ENCODE data around the gene CCT7. TPM values are rescaled to one million over a fixed set of nuclear protein-coding genes. Genes with fewer than 3 reads are reported as not detected.

The CCT7 gene
- total and polyA plus RNA-seq, 10 donors: 112 to 184 (median 150) TPM

DNA sequence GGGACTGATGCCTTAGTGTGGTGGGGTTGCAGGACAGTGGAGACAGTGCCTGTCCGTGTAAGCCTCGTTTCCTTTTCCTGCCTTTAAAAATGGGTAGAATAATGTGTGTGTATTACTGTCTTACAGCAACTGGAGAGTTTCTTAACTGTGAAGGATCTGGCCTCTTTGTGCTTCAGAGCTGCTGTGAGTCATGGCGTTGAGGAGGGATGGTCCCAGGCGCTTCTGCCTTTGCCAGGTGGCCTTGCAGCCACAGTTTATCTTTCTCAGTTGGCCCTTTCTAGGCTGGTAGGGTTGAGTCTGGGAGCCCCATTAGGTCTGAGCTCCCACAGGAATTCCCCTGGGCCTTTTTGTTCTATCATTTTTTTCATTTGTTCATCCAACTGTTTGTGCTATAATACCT lies 10.3 kb upstream of the CCT7 start:
- no peak overlapping the region for H3K27ac ChIP-seq
- peaks cover 0 to 17% (median 6%) of the 10 kb centered on the region in 6 donors for H3K4me1 ChIP-seq
- DNase-seq: no peak
- H3K27me3 ChIP-seq (replicated peaks in 1 of 7): no peaks in the 10 kb centered on the region
- no peak for TF ChIP-seq POLR2A (IDR thresholded peaks at IDR 0.05)
- no peaks in the 10 kb centered on the region for H3K9me3 ChIP-seq
- H3K36me3 ChIP-seq: peaks cover 0 to 100% (median 73%) of the 10 kb centered on the region in 6 donors
- 79 to 91% (median 86%) methylated on average over 4 of the region's 4 CpGs for WGBS, 5 donors
- no peak overlapping the region for H3K4me3 ChIP-seq
- intact Hi-C loops (cut with DNase I; ENCODE audit: low total_unique reads): no loop called here

DNA sequence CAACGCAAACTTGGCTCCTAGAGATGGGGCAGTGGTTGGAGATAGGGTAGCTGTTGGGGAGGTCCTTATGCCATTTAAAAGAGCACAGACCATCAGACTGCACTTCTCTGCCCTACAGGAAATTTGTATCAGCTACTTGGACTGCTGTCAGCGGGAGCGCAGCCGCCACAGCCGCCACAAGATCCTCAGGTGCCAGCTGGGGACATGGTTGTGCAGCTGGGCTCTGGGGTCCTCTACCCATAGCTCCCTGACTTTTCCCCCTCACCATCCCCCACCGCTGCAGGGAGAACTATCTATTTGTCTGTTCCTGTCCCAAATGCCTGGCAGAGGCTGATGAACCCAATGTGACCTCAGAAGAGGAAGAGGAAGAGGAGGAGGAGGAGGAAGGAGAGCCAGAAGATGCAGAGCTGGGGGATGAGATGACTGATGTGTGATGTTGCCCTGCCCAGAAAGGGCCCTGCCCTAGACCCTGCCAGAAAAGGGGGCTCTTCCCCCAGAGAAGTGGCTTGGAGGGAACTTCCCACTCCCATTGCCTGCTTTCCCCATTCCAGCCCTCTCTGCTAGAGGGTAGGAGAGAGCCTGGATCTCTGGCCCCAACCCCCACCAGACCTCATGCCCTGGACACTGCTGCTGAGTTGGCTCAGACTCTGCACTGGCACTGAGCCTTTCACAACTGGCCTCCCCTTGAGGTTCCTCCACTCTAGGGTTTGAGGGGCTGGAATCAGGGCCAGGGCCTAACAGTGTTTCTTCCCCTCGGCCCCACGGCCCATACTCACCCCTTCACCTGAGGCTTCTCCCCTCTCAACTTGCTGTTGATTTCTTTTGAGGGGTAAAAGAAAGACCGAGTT lies 8.4 kb upstream of the CCT7 start:
- H3K36me3 ChIP-seq: peaks cover 0 to 95% (median 62%) of the 10 kb centered on the region in 6 donors
- TF ChIP-seq POLR2A (IDR thresholded peaks at IDR 0.05) (no peak), POLR2AphosphoS5 (IDR thresholded peaks at IDR 0.05) (peak in 1 of 3 donors; percentile 8)
- H3K4me3 ChIP-seq: no peak overlapping the region
- H3K4me1 ChIP-seq: peaks cover 0 to 17% (median 6%) of the 10 kb centered on the region in 6 donors
- WGBS, 5 donors: 51 to 62% (median 54%) methylated on average over 9 of the region's 9 CpGs
- H3K9me3 ChIP-seq: no peaks in the 10 kb centered on the region
- H3K27ac ChIP-seq: peak overlapping the region in 5 of 8 donors; percentile 11 to 70 (median 52)
- H3K27me3 ChIP-seq (replicated peaks in 1 of 7): no peaks in the 10 kb centered on the region
- intact Hi-C loops (cut with DNase I; ENCODE audit: low total_unique reads): no loop called here
- no peak for DNase-seq

DNA sequence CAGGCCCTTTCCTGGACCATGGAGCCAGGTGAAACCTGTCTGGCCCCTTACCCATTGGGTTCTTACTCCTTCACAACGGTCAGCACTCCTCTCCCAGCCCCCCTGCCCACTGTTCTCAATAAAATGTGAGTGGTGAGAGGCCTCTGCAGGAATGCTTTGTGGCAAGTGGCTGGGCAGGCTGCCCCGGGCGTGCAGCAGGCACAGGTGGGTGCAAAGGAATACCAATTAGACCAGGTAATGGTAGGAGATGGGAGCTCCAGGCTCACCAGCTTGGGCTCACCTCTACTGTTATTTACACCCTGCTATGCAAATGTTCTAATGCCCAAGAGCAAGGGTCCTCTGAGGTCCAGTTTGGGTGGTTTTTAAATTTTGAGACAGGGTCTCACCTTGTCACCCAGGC lies 7.0 kb upstream of the CCT7 start:
- 84 to 96% (median 94%) methylated on average over 3 of the region's 3 CpGs for WGBS, 5 donors
- Histone ChIP-seq H3K4me1 (peaks cover 0 to 18% (median 6%) of the 10 kb centered on the region in 6 donors), H3K27ac (peak overlapping the region in 3 of 8 donors; percentile 52 to 70 (median 61)), H3K9me3 (no peaks in the 10 kb centered on the region), H3K36me3 (peaks cover 0 to 82% (median 49%) of the 10 kb centered on the region in 6 donors), H3K4me3 (no peak overlapping the region), H3K27me3 (replicated peaks in 1 of 7) (no peaks in the 10 kb centered on the region)
- DNase-seq: no peak
- intact Hi-C loops (cut with DNase I; ENCODE audit: low total_unique reads): no loop called here
- TF ChIP-seq POLR2AphosphoS5 (IDR thresholded peaks at IDR 0.05) (no peak), POLR2A (IDR thresholded peaks at IDR 0.05) (no peak)
- TF ChIP-seq, protein P1, sequence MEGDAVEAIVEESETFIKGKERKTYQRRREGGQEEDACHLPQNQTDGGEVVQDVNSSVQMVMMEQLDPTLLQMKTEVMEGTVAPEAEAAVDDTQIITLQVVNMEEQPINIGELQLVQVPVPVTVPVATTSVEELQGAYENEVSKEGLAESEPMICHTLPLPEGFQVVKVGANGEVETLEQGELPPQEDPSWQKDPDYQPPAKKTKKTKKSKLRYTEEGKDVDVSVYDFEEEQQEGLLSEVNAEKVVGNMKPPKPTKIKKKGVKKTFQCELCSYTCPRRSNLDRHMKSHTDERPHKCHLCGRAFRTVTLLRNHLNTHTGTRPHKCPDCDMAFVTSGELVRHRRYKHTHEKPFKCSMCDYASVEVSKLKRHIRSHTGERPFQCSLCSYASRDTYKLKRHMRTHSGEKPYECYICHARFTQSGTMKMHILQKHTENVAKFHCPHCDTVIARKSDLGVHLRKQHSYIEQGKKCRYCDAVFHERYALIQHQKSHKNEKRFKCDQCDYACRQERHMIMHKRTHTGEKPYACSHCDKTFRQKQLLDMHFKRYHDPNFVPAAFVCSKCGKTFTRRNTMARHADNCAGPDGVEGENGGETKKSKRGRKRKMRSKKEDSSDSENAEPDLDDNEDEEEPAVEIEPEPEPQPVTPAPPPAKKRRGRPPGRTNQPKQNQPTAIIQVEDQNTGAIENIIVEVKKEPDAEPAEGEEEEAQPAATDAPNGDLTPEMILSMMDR (IDR thresholded peaks at IDR 0.05 in 8 of 11, conservative IDR thresholded peaks at IDR 0.05 in 3 of 11): no peak

DNA sequence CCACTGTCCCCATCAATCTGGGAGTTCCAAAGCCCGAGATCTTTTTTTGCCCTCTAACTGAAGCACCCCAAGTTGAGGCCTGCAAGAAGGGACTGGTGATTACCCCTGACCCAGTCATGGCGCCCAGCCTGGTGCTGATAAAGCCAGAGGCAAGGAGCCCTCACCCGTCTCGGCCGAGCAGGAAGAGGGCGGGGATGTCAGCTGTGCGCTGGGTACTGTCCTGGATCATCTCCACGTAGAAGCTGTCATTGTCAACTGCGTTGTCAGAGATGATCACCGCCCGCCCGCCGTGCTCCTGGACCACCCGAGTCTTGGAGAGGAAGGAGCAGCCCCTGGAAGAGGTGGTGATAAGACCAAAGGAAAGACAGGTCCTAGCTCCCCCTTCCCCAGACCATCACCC lies 5.5 kb upstream of the CCT7 start:
- no peak for DNase-seq
- 86 to 92% (median 88%) methylated on average over 14 of the region's 14 CpGs for WGBS, 5 donors
- H3K36me3 ChIP-seq: peaks cover 0 to 66% (median 34%) of the 10 kb centered on the region in 6 donors
- intact Hi-C loops (cut with DNase I; ENCODE audit: low total_unique reads): no loop called here
- H3K27me3 ChIP-seq (replicated peaks in 1 of 7): no peaks in the 10 kb centered on the region
- H3K4me1 ChIP-seq: peaks cover 0 to 26% (median 13%) of the 10 kb centered on the region in 6 donors
- H3K27ac ChIP-seq: no peak overlapping the region
- H3K9me3 ChIP-seq: no peaks in the 10 kb centered on the region
- TF ChIP-seq POLR2AphosphoS5 (IDR thresholded peaks at IDR 0.05): no peak
- H3K4me3 ChIP-seq: no peak overlapping the region

- Histone ChIP-seq H3K4me3 (peak overlapping the region; percentile 74 to 98 (median 90)), H3K27ac (peak overlapping the region; percentile 46 to 98 (median 94)), H3K9me3 (no peaks in the 10 kb centered on the region), H3K27me3 (replicated peaks in 1 of 7) (no peaks in the 10 kb centered on the region), H3K36me3 (peaks cover 0 to 45% (median 10%) of the 10 kb centered on the region in 6 donors), H3K4me1 (peaks cover 23 to 40% (median 36%) of the 10 kb centered on the region in 6 donors)
- 3 to 16% (median 4%) methylated on average over 14 to 37 of the region's 37 CpGs for WGBS, 5 donors
- intact Hi-C loops (cut with DNase I; ENCODE audit: low total_unique reads): no loop called here
- DNase-seq: no peak
- TF ChIP-seq, protein P1 (IDR thresholded peaks at IDR 0.05 in 8 of 11, conservative IDR thresholded peaks at IDR 0.05 in 3 of 11): no peak
- TF ChIP-seq POLR2AphosphoS5 (IDR thresholded peaks at IDR 0.05): no peak
- peak in 1 of 3 donors; percentile 37 for TF ChIP-seq POLR2A (IDR thresholded peaks at IDR 0.05)
Observed at GRCh38 chr2:73232403-73233153, 1.5 kb upstream of the CCT7 start.
